Skin epidermis (tissue), 12 donors: ENCODE results near the gene RHBDL3.

Experiments used
- H3K27ac ChIP-seq, 21 experiments: fragments of 200-600 bp; sonication (generic) in 11 of 21; one replicate each; pipeline ENCODE4 v1.5.0; 2020; ENCODE audit warnings: mild to moderate bottlenecking in 3 of 21, inconsistent platforms in 2 of 21, moderate library complexity in 2 of 21
- H3K4me3 ChIP-seq, 7 experiments: fragments of 200-600 bp; sonication (generic) in 2 of 7; one replicate each; pipeline ENCODE4 v1.5.0; 2020; ENCODE audit warnings: inconsistent platforms in 2 of 7, mild to moderate bottlenecking in 2 of 7, moderate library complexity in 1 of 7

RHBDL3 gene

DNA sequence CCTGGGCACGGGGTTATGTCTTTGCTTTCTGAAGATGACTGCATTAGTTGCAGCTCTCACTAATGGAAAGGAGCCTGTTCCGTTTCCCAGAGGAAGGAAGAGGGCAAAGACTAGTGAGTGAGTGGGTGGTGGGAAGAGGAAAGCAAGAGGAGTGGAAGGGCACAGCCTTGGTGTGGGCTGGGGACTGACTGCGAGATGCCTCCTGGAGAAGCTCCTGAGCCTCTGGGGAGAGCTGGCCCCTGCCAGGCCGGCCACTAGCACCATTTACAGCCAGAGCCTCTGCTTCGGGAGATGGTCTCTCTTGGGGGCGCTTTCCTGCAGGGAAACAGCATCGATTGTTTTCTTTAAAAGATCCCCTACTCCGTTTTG, 825 bp upstream of the RHBDL3 start:
- Histone ChIP-seq H3K4me3 (peak overlapping the region in 2 of 7 experiments; percentile 58 to 59), H3K27ac (peak overlapping the region in 1 of 21 experiments; percentile 51)

DNA sequence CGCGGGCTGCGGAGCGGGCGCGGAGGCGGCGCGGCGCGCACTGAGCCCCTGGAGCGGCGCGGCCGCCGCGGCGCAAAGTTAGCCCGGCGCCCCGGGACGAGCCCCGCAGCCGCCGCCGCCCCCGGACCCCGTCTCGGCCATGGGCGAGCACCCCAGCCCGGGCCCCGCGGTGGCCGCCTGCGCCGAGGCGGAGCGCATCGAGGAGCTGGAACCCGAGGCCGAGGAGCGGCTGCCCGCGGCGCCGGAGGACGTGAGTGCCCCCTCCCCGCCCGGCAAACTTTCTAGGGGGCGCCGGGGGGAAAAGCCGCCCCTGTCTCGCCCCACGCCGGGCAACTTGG, 388 bp downstream of the RHBDL3 start:
- Histone ChIP-seq H3K27ac (peak overlapping the region in 1 of 21 experiments; percentile 58), H3K4me3 (peak overlapping the region; percentile 38 to 59 (median 54))

DNA sequence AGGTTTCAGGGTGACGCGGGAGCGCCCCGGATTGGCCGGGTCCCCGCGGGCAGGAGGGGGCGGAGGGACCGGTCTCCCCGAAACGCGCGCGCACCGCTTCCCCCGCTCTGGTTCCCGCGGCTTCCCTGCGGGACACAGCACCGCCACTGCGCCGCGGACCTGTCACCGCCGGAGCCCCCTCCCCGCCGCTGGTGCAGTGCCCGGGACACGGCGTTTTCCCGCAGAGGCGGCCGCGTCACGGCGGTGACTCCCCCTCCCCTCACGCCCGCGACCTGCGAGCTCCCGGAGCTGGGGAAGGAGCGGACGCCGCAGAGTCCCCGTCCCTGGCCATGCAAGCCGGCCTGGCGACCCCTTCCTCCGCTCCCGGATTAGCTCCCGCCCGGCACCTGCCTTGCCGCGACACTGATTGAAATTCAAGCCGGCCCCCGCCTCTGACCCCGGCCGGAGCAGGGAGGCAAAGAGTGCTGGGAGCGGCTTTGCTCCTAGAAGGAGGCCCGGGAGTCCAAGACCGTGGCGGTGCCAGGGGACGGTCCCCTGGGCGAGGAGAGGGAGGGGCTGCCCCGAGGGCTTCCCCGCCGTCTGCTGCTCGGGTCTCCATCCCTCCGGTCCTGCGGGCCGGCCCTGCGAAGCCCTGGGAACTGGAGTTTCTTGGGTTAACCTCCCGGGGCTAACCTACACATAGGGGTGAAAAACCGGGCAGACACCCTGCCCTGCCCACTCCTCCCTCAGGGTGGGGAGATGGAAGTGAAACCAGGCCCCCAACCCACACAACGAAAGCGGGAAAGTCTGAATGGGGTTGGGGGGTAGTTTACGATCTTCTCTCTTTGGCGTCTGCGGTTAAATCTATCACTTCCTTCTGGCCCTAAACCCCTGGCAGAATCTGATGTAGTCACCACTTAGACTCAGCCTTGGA, 1.0 kb downstream of the RHBDL3 start:
- peak overlapping the region in 1 of 21 experiments; percentile 58 for H3K27ac ChIP-seq
- H3K4me3 ChIP-seq, result peak overlapping the region; percentile 38 to 59 (median 54)

DNA sequence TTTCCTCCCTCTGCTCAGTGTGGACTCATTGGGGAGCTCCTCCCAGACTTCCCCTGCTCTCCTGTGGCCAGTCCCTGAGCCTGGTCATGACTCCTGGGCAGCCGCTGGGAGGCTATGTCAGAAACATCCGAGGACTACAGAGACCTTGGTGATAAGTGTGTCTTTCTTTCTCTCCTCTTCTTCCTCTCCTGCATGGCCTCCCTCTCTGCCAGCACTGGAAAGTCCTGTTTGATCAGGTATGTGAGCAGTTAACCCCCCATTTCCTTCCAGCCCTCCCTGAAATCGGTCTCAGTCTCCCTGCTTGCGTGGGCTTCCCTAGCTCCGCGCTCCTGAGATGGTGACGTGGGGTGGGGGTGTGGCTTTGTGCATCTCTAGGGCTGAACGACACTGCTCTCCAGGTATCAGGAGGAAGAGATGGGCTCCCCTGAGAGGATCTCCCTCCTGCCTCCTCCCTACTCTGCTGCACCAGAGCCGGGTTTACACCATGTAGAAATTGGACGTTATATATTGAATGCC, 2.1 kb downstream of the RHBDL3 start:
- Histone ChIP-seq H3K27ac (no peak overlapping the region), H3K4me3 (no peak overlapping the region)

DNA sequence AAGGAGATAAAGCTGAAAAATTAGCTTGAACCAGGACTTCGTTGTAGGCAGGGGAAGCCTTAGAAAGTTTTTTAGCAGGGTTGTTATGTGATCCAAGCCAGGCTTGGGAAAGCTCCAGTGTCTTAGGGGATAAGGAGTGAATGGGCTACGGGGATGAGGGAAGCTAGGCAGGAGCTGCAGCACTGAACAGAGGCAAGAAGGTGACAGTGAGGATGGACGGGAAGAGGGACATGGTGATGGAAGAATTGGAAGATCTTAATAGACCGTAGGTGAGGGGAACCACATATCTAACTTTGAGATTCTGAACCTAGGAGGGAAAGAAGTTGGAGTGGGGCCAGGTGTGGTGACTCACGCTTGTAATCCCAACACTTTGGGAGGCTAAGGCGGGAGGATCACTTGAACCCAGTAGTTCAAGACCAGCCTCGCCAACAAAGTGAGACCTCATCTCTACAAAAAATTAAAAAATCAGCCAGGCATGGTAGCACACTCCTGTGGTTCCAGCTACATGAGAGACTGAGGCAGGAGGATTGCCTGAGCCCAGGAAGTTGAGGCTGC, 3.2 kb downstream of the RHBDL3 start:
- Histone ChIP-seq H3K27ac (no peak overlapping the region), H3K4me3 (no peak overlapping the region)

DNA sequence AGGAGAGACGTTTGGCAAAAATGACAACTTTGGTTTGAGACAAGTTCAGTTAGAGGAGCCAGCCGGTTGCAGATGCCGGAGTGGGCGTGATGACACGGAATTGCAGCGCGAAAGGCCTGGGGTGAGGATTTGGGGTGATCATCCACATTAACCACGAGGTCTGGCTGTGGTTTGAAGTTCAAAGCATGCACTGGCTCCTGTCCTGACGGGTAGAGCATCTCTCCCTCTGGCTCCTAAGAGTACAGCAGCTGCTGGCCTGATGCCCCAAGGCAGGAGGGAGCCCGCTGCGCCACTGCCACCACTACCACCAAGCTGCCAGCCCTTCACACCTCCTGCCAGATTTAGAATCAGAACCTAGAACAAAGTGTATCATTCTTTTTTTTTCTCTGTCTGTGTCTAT, 3.7 kb downstream of the RHBDL3 start:
- H3K27ac ChIP-seq, result no peak overlapping the region

DNA sequence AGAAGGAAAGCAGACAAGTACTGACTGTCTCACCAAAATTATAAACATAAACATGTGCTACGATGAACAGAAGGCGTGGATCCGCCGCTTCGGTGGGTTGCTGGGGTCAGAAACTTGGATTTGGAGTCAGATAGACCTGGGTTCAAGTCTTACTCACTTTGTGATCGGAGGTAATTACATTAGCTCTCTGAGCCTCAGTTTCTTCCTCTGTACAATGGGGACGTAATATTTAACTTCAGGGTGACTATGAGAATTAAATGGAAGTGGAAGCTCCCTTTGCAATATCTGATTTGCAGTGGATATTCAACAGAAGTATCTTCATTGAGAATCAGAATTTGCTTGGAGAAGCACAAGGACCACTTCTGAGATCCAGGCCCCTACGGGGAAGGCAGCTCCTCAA, 6.2 kb downstream of the RHBDL3 start:
- H3K4me3 ChIP-seq, result no peak overlapping the region

More for the DNA sequence above, 3.7 kb downstream of the RHBDL3 start:
- H3K4me3 ChIP-seq, result no peak overlapping the region

DNA sequence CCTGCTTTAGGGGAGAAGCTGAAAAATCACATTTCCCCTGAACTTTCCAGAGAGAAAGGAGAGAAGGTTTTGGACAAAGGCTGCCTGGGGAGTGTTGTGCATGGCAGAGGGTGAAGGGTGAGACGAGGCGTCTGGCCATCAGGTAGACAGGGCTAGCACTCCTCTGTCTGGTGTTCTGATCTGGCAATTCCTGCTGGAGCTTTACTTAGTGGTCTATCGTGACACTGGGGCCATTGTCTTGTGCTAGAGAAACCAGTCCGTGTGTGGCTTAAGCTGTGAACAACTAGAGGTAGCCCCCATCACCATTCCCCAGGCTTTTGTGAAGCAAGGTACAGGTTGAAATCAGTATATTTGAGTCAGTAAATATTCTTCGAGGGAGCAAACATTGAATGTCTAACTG, 8.5 kb downstream of the RHBDL3 start:
- Histone ChIP-seq H3K4me3 (no peak overlapping the region), H3K27ac (no peak overlapping the region)

More for the DNA sequence above, 6.2 kb downstream of the RHBDL3 start:
- no peak overlapping the region for H3K27ac ChIP-seq

DNA sequence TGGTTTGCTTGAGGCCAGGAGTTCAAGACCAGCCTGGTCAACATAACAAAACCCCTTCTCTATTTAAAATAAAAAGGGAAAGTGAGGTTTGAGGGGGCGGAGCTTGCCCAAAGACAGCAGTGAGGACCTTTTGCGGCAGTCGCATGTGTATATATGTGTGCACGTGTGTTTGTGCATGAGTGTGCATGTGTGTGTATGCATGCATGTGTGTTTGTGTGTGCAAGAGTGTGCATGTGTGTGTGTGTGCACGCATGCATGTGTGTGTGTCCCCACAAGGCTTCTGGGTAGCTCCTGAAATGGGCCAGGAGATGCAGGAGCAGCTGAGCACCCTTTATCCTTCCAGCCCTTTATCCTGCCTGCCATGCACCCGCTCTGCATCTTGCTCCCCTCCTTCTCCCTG, 9.0 kb downstream of the RHBDL3 start:
- no peak overlapping the region for H3K4me3 ChIP-seq
- no peak overlapping the region for H3K27ac ChIP-seq

DNA sequence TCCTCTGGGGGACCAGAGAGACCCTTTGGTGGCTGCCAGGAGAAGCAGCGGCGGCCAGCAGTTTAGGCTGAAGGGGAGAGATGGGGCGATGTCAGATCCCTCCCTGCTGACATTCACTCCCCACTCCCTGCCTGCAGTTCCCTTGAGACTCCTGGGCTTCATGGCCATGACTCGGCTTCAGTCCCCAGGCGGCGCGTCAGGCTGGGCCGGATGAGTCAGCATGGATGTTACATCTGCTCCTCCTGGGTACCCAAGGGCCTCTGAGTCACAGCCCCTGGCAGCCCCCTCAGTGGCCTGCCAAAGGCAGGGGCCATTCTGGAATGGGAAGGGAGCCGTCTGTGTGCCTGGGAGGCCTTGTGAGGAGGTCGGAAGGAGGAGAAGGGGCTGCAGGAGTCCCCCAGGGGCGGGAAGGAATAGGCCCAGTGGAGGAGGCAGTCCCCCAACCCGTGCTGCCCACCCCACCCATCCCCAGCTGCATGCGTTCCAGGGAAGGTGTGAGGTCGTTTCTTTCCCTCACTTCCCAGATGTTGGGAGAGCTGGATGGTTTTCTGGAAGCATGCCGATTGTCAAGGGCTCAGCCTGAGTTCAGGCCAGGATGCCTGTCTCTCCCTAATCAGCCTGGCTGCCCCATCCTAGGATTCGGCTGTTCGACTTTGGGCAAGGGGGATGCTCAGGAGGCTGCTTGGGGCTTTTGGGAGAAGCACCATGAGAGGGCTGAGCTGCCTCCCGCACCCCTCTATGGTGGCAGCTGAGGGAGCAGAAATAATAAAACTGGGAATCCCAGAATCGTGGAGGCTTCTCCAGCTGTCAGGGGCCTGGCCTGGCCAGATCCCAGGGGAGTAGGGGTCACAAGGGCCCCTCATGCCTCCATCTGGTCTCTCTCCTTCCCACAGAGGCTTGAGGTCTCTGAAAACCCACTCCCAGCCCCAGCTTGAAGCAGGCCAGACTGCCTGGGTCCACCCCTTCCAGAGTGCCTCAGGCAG, 9.7 kb downstream of the RHBDL3 start:
- Histone ChIP-seq H3K27ac (no peak overlapping the region), H3K4me3 (no peak overlapping the region)

DNA sequence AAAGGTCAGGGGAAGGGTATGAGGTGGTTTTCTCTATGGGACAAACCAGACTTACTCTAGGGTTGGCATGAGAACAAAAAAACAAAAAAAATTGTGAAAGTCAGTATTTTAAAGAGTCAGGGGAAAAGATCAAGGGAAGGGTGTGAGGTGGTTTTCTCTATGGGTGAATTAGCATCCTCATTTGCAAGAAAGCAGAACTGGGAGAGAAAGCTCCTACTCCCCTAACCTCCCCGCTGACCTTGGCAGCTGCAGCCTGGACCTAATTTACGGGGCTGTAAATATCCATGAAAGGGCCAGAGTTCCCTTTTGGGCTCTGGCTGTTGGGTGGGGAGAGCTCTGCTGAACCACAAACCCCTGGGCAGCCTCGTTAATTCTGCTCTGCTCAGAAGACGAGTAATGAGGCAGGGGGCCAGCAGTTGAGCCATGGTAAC, 10.6 kb downstream of the RHBDL3 start:
- Histone ChIP-seq H3K4me3 (no peak overlapping the region), H3K27ac (no peak overlapping the region)

DNA sequence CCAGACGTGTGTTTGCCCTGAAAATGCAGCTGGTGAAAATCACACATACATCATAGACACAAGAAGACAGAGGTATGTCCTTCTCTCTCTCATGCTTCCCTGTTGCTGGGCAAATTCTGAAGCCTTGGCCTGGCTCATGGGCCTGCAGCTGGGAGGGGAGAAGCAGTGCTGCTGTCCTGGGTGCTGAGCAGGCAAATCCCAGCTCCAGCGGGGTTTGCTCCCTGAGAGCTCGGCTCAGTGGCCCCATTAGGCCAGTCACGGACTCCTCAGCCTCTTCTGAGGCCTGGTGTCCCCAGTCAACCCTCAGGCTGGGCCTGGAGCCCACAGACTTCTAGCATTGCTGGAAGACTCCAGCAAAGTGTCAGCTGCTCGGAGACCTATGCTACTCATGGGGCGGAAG, 11.7 kb downstream of the RHBDL3 start:
- no peak overlapping the region for H3K4me3 ChIP-seq
- no peak overlapping the region for H3K27ac ChIP-seq

DNA sequence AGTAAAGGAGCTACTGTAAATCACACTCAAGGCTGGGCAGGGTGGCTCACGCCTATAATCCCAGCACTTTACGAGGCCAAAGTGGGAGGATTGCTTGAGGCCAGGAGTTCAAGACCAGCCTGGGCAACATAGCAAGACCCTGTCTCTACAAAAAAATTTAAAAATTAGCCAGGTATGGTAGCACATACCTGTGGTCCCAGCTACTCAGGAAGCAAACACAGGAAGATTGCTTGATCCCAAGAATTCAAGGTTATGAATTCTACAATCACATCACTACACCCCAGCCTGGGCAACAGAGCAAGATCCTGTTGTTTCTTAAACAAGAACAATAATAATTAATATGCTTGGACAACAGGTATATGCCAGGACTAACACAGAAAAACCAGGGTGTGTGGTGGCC, 13.2 kb downstream of the RHBDL3 start:
- no peak overlapping the region for H3K27ac ChIP-seq
- no peak overlapping the region for H3K4me3 ChIP-seq

DNA sequence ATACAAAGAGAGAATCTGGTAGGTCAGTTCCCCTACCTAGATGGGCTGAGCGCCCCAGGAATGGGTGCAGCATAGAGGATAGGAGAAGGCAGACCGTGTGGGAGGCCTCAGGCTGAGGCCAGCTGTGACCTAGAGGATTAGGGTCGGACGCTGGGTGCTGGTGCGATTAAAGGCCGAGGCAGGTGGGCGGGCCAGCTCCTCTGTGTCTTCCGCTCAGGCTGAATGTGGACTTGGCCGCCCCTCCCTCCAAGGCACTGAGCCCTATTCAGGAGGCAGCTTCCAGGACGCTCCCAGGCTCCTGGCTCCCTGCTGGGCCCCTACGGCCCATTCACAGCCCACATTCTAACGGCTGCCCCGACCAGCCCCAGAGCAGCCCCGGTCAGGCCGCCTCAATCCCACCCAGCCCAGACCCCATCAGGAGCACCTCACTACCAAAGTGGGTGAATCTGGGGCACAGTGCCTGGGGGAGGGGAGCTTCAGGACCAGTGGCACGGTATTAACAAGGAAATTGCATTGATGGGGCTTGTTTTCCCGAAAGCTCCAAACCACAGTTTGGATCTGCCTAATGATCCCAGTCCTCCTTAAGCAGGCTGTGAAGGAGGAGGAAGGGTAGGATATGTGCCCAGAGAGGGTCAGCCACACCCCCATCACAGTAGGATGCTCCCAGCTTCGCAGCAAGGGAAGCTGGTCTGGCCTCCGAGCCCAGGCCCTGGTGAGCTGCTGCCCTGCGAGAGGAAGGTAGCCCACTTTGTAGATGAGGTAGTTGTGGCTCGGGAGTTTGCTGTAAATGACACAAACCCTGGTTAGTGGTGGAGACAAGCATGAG, 14.5 kb downstream of the RHBDL3 start:
- Histone ChIP-seq H3K4me3 (no peak overlapping the region), H3K27ac (no peak overlapping the region)

DNA sequence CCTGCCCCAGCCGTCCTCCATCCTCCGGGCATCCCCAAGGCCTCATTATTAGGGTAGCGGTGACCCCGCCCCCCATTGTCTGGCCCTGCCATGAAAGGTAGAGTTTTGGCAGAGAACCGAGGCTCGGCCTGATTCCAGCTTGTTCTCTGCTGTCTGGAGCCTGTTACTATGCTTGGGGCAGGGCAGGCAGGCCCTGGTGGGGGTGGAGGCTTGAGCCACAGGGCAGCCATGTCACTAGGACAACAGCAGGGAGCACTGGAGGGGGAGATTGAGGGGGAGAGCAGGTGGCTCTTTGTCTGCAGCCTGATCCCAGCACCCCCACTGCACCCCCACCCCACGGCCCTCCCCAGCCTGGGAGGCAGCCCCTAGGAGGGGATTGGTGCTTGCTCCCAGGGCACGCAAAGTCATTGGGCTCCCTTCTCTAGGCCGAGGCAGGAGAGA, 15.4 kb downstream of the RHBDL3 start:
- Histone ChIP-seq H3K4me3 (no peak overlapping the region), H3K27ac (no peak overlapping the region)

DNA sequence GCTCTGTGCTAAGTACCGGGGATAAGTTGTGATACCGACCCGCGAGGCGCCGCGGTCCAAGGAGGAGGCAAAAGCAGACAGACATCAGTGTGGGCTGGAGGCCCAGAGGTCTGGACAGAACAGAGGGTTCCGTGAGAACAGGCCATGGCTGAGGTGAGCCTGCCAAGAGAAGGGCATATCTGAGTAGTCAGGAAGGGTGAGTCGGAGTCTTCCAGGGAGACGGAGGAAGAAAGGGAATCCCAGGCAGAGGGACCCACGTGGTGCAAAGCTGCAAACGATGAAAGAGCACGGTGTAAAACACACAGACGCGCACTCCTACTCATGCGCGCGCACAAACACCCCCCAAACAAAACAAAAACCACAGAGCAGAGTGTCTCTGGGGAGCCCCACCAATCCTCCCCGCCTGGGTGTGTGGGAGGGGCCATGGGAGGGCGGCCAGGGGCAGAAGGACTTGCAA, 18.1 kb downstream of the RHBDL3 start:
- Histone ChIP-seq H3K27ac (no peak overlapping the region), H3K4me3 (no peak overlapping the region)

DNA sequence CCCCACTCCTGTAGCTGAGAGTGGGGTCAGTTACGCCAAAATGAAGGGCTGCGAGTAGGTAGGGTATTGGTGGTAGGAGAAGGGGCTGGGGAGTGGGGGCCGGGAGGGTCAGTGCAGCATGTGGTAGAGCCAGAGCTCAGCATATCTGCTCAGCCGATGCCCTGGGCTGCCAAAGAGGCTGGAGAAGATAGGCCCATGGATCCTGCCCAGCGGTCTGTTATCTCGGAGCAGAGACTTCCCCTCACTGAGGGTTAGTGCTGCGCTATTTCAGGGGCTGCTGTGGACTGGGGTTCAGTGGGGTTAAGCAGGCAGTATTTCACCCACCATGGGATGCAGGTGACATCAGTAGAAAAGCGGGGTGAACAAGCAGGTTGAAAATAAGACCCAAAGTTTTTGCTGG, 19.7 kb downstream of the RHBDL3 start:
- Histone ChIP-seq H3K4me3 (no peak overlapping the region), H3K27ac (no peak overlapping the region)

DNA sequence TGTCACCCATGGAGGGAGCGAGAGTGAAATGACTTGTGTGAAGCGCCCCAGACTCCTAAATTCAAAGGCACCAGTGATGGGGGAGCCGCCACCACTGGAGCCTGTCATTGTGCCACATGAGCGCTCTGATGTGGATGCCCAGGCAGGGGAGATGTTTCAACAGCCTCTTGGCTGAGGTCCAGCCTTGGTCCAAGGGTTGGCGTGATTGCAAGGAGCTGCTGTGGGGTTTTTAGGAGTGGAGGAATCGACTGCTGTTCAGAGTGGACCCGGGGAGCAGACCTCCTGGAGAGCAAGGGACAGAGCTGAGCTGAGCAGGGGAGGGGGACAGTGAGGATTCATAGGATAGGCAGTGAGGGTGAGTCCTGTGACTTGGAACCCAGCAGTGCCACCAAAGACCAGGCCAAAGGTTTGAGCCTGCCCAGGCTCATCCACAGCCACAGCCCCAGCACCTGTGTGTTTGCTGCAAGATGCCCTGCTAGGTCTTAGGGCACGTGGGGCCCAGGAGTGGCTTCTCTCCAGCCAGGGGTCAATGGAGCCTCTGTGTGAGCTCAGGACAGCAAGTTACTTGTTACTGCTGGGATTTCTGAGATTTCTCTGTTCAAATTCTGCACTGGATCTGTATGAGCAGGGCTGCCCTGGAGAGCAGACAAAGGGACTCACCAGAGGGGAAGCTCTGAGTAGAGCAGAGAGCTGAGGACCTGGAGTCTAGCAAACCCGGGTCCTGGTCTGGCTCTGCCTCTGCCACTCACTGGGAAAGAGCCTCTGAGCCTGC, 20.3 kb downstream of the RHBDL3 start:
- H3K4me3 ChIP-seq, result no peak overlapping the region
- no peak overlapping the region for H3K27ac ChIP-seq
